Tibial nerve (tissue), 4 donors: ENCODE data around the gene GPC6.

Experiments
- CTCF ChIP-seq, 5 experiments: fragments of 200-600 bp in 3 of 5; fragments of 450-650 bp in 2 of 5; sonication (generic) in 3 of 5; IDR thresholded peaks; one replicate each; pipeline ENCODE4 v1.5.1; 2016 to 2019; ENCODE audit warnings: antibody characterized with exemption in 5 of 5, mild to moderate bottlenecking in 3 of 5, moderate library complexity in 2 of 5
- EP300 ChIP-seq, 2 donors: sonication (generic); formaldehyde crosslinking; IDR thresholded peaks; one replicate each; pipeline ENCODE4 v1.6.1; 2017; ENCODE audit warnings: antibody characterized with exemption in 2 of 2, mild to moderate bottlenecking in 1 of 2
- POLR2A ChIP-seq, 2 donors: fragments of 450-650 bp; IDR thresholded peaks; one replicate each; pipeline ENCODE4 v1.6.1; 2017; ENCODE audit warnings: antibody characterized with exemption in 2 of 2, mild to moderate bottlenecking in 2 of 2, moderate library complexity in 2 of 2

GRCh38 chr13:93824286-93824685 is 597.7 kb downstream of the GPC6 start:
- TF ChIP-seq EP300 (IDR thresholded peaks at IDR 0.05) (no peak), CTCF (IDR thresholded peaks at IDR 0.05) (no peak), POLR2A (IDR thresholded peaks at IDR 0.05) (no peak)
